ENCODE results near the gene FHIT.

FHIT gene

DNA sequence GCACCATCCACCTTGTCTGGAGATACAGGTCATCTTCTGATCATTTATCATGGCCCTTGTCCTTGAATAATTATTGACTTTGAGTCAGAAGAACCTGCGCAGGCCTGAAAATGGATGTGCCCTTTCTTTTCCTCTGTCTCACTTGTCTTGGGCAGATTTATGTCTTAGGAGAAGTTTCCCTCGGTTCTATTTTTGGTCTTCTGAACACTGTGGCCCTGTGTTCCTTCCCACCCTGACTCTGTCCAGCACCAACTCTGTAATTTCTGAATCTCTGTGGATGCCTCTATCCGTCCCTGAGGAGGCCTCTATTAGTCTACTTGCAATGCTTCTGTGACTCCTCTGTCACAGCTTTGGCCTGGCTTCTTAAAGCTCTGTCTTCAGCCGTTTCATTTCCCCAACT lies 1520.7 kb downstream of the FHIT start:
- DNase-seq = no peak

DNA sequence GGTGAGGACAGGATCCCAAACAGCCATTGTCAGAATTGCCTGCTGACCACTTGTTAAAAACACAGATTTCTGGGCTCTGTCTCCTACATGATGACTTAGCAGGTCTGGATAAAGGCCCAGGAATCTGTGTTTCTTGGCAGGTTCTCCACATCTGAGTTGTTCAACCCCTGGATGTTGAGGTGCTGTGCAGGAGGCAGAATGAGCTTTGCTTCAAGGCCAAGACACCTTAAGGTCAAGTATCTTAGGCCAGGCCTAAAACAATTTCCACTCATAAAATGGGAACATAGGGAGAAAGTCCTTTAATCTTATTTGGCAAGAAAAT lies 1522.7 kb downstream of the FHIT start:
- DNase-seq = no peak

DNA sequence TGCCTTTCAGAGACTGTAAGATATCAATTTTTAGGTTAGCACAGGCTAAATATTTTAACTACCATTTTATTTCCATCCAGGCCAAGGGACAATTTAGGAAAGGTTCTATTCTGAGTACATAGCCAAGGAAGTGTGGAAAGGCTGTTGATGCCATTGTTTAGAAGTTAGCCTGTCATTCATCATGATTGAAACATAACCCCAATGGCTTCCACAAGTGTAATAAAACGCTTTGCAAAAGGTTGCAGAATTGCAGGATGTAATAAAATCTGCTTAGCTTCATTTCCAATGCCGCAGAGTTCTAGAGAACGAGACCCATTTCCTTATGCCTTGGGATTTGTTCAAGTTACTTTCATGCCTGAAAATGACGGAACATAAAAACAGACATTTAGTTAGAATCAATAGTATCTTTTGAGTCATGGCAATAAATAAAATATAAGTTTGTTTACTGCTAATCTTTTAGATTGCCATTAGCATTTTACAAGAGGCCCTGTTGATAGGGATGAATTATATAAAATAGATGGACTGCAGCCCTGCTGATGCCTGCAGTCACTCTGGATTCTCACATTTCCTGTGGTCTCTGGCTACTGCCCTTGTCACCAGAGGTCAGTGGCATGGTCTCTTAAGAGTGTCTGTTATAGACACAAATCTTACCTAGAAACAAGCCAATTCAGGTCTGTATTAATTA lies 1523.2 kb downstream of the FHIT start:
- DNase-seq = no peak

DNA sequence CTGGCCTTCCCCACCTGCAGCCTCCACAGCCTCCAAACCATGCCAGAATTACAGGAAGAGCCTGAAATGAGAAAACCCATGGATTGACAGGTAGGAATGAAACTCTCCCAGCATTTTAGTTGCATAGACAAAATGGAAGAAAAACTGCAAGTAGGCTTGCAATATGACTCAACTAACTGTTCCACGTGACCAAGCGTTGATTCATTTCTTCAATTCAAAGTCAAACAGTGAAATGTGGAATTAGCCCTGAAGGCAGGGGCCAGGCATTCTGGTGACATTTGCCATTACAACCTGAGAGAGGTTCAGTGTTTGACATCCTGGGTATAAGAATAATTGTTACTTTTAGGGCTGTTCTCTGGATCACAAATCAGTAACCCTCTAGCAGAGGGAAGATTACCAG lies 1525.0 kb downstream of the FHIT start:
- DNase-seq = no peak

DNA sequence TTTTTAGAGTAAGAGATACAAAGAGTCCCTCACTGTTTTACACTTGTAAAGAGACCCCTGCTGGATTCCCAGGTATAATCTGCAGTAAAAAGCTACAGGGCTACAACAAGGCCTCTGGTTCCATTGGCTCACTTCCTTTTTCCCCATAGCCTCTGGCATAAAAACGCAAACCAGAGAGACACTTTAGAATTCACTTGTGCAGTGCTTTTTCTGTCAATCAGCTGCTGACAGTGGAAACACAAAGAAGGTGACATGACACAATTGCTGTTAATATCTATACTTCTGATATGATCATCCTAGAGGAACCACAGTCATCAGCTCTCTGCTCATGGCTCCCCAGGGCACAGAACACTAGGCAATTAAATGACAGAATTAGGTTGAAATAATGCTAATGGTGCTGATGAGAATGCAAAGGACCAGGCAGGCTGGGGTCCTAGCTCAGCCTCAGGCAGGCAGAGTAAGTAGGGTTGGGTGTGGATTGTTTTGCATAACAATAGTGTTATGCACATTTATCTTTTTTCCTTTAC lies 1533.5 kb downstream of the FHIT start:
- no peak for DNase-seq

DNA sequence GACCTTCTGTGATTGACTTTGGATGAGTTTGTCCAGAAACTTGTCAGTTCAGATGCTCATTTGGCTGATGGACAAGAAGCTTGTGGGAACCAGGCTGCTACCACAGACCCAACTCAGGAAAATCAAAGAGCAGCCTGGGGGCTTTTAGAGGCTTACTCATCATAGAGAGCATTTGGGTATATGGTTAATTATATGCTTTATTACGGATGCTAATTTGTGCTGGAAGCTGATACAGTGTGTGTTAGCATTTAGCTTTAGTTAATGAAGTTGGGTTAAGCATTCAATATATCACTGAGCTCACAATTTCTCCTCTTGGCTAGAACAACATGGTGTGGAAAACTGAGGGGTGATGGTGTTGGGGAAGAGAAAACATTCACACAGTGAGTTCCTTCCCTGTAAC lies 1537.2 kb downstream of the FHIT start:
- no peak for DNase-seq

DNA sequence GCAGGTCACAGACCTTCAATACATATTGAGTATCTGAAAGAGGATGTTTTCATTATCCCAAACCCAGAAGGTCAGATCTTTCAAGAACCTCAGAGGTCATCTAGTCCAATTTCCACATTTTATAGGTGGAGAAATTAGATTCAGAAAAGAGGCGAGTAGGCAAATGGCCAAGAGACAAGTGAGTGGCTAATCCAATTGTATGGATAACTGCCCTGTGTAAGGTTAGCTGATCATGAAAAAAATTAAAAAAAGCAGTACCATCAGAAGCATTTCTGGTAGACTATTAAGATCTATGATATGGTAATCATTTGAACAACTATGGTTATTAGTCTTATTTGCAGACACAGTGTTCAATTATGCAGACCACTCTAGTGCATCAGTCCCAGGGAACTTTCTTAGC lies 1540.7 kb downstream of the FHIT start:
- no peak for DNase-seq

DNA sequence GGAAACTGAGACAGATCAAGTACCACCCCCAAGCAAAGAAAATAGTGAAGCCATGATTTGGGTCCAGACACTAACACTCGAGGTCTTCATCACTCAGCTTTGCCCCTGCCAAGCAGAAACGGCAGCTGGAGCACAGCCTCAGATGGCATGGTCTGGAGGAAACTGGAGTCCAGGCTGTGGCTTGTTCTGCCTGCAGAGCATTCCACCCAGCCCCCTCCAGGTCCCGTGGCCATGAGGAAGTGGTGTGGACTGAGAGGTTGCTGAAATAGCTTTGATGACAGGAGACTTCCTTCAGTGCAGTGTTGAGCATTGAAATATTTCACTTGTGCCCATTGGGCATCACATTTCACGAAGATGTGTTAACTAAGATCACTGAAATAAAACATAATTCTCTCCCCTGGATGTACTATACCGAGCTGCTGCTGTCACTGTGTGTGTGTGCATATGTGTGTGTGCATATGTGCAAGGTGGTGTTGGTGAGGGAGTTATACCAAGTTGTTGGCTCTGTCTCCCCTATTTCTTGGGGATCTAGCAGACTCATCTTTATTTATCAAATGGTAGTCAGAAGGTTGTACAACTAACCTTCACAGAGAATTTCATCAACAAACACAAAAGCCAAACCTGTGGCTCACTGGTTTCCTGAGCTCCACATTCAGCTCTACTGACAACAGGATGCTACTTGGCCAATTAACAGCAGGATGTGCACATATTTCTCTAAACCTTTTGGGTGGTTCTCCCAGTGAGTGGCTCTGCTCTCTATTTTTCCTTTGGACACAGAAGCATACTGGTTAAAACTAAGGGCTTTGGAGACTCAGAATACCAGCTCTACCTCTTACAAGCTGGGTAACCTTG lies 1541.3 kb downstream of the FHIT start:
- no peak for DNase-seq

DNA sequence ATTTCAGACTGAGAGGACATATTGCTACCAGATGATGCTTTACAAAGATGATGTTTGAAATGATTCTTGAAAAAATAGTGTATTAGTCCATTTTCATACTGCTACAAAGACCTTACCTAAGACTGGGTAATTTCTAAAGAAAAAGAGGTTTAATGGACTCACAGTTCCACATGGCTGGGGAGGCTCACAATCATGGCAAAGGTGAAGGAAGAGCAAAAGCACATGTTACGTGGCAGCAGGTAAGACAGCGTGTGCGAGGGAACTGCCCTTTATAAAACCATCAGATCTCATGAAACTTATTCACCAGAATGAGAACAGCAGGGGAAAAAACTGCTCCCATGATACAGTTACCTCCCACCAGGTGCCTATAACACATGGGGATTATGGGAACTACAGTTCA lies 1543.0 kb downstream of the FHIT start:
- no peak for DNase-seq

DNA sequence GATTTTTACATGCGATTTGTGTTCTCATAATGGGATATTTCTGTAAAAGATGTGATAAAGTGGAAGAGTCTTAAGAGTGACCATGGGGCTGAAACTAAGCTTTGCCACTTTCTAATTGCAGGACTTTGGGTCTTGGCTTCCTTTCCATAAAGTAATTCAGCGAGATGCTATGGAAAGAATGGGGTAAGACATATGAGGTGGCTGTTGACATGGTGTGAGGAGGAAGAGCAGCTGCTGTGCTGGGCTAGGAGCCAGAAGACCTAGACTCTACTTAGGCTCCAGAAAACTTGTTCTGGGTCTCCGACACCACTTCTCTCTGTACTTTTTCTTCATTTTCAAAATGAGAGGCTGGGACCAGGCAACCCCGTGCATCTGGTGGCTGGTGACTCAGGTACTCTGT lies 1547.0 kb downstream of the FHIT start:
- no peak for DNase-seq

DNA sequence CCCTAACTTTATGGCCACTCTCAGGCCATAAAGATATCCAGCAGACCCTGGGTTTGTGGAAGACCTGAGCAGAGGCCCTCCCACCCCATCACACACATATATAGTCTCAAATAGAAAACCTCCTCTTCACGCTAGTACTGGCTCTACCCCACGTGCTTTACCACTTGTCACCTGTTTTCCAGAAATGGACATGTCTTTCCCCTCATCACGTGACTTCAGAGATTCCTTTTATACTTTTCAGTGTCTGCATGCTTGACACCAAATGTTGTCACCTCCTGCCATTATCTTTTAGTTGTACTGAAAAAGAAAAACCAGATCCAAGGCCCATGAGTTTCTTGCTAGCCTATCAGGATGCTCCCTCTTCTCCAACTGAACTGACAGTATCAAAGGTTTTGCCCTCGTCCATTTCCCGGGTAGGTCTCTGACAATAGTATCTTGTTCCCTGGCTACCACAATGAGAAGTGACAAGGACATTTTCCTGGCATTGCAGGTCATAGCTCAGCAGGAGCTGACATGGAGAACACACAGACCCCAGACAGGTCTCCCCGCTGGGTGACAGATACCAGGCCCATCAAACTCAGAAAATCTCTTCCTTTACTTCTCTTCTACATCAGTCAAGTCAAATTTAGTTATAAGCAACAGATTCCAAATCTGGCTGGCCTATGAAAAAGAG lies 1551.5 kb downstream of the FHIT start:
- no peak for DNase-seq
